HG02970 (cell line): ENCODE results near the gene TMEM131L.
"Not testable (repeated sequence)": the region's sequence is repeated elsewhere in the genome, so short reads cannot be mapped to it uniquely, and the experiment has no call there.

Experiments
- ATAC-seq: cut with Tn5 transposase; IDR thresholded peaks from one replicate; pipeline ENCODE4 v1.9.1; 2021; ENCODE audit warnings: mild to moderate bottlenecking, moderate library complexity, moderate number of reproducible peaks; ENCODE audit not compliant: unreplicated experiment, low FRiP score

Gene TMEM131L

DNA sequence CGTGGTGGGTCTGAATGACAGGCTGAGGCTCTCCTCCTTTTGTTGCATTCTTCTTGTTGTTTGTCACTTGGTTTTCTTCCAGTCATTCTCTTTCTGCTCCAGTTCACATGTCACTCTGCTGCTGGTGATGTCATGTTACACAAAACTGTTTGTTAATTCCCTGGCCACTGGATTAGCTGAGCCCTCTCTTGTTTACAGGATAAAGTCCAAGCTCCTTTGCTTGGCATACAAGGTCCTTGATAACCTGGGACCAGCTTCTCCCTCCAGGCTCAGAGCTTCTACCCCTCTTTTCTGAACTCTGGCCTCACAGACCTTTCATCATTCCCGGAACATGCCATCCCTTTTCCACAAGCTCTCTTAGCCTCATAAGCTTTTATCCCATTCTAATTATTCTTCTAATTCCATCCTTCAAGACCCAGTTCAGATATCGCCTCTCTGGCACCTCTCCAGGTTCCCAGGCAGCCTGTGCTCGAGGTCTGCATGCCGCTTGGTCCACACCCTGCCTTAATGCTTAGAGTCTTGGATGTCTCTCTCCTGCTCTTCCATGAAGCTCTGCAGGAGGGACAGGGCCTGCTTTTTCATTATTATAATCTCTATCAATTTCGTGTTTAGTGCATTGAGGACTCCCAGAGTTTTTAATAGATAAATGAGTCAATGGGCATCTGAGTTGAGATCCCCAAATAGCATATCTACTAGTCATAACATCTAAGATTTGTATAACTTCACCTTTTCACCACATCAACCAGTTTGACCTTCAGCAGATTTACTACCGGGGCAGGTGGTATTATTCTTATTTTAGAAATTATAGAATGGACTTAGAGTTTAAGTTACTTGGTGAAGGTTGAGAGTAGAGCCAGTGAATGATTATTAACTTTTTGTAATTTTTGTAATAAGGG, 98.7 kb downstream of the TMEM131L start:
- ATAC-seq: no peak

DNA sequence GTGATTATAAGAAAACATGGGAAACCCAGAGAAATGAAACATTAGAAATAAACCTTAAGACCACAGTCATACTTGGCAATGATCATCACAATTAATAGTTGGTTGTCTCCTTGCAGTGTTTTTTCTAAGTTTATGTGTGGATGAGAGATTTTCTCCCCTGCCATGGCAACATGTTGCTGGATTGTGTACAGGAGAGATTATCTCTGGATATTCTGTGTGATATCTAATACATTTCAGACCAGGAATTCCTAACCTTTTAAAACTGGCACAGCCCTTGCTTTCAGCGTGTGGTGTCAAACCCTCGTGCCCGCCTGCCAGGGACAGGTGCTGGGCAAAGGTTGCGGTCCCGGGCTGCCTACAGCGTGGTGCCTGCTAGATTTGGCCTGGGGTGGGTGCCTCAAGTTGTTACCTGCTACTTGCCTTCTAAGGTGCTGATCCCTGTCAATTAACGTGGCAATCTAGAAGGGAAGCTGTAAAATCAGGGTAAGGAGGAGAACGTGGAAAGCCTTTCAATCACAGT, 100.5 kb downstream of the TMEM131L start:
- ATAC-seq: no peak

DNA sequence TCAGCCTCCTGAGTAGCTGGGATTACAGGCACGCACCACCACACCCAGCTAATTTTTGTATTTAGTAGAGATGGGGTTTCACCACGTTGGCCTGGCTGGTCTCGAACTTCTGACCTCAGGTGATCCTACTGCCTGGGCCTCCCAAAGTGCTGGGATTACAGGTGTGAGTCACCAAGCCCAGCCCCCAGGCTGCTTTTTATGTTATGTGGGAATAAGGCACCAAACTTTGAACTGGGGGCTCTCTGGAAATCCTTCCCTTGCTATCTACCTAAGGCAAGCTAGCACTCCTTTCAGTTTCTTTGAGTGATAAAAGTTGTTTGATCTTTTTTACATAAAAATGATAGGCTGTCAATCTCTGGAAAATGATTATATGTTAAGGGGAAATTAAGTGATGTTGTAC, 101.5 kb downstream of the TMEM131L start:
- ATAC-seq: not testable (repeated sequence)

DNA sequence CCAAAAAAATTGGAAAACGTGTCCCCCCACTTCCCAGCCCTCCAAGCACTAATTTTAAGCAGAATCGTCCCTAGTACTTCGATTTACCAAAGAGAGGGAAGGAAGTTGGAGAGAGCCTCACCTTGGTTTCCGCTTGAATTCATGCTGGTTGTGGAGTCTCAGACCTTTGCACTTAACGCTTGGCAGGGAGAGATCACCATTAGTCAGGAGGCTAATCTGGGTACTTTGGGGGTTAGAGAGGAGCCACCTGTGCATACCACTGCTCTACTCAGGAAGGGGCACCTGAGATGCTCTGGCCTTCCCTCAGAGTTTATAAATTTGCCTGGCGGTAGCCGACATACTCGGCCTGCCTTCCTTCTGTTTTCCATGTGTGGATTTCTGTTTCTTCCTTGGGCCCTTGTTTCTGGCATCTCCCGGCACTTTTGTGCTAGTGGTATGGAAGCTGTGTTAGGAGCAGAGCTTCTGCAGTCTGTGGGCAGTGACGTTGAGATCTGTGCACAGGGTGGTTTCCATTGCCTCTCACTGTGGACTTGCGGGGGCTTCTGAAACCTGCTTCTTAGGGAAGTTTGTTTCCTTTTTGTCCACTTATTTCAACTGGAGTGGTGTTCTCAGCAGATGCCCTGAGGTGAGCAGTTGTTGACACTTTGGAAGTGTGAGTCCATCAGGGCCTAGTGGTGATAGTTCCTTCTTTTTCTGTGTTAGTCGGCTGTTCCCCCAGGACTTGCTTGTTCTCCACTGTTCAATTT, 104.2 kb downstream of the TMEM131L start:
- ATAC-seq: no peak

DNA sequence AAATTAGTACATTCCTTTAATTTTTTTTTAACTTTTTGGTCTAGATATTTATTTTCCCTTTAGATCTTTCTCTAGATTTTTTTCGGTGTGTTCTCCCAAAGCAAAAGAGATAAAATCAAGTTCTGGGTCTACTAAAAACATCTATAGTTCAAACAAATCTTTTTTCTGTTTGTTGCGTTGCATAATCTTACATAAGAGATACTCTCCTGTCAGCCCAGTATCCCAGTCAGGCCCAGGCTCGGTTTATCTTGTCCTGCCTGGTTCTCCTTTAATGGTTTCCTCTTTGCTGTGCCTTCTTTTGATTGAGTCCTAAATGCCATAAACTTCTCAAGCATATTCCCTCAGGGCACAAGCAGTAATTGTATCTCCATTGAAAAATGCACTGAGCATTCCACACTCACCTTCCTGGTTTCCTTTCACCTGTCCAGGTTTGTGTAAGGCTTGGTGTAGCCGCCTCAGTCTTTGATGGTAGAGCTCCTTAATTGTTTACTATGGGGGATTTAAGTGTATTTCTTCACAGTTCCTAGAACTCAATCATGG, 104.9 kb downstream of the TMEM131L start:
- ATAC-seq: no peak

DNA sequence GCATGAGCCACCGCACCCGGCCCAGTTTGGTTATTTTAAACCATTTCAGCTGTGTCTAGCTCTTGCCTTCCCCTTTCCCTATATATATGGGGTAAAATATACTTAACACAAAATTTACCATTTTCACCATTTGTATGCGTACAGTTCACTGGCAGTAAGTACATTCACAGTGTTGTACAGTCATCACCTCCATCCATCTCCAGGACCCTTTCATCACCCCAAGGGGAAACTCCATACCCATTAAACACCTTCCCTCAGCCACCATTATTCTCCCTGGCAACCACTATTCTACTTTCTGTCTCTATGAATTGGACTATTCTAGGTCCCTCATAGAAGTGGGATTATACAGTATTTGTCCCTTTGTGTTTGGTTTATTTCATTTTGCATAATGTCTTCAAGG, 106.4 kb downstream of the TMEM131L start:
- ATAC-seq: no peak

DNA sequence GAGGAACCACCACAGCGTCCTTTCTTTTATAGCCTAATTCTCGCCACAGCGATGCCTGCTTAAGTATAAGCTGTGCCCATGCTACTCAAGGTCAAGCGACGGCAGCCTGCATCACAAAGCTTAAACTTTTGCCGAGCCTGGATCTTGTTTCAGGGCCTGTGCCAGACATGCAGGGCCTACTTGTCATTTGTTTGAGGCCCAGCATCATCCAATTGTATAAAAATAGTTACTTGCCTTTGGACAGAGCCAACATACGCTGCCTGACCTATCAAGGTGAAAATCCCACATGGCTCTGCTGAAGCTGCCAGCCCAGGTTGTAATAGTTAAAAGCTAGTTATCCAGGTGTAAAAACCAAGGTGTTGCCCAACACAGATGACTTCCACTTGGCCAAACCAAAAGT, 107.1 kb downstream of the TMEM131L start:
- ATAC-seq: no peak

DNA sequence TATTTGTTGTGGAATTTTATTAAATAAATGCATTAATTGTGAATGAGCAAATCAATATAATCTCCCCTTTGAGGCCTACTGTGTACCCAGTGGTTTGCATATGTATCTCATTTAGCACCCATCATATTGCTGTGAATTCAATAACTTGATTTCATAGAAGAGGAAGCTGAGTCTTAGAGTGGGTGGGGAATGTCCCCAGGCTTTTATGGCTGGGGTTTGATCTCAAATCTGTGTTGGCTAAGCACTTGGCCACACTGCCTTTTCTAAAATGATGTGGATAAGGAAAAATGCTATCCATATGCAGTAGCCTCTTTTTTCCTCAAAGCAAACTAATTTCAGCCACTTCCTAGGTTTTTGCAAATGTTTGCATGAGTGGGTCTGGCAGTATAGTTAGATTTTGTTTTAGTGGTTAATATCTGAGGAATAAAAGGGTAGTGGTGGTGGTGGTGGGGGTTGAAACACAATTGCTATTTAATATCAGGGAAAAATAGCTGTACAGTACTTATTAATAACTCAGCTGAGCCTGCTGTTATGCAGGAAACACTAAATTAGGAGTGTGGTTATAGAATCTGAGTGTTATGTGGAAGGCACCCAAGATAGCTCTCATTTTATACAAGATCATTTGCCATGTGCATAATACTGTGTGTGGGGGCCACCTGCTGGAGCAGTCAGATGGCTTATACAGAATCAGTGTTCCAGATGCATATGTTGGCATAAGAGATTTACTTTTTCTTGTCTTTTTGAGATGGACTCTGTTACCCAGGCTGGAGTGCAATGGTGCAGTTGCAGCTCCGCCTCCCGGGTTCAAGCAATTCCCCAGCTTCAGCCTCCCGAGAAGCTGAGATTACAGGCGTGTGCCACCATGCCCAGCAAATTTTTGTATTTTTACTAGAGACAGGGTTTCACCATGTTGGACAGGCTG, 108.0 kb downstream of the TMEM131L start:
- no peak for ATAC-seq

DNA sequence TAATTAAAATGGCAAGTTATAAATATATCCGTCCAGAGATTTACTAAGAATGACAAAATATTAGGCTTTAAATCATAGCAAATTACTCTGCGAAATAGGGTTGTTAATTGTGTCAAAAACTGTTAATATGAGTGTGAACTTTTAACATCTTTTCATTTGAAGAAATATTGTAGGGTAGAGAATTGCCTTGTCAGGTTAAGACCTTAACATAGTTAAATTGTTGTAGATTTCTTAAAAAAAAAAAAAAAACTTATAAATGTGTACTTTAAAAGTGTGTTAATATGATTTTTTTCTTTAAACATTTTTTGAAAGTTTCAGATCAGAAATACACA, 110.2 kb downstream of the TMEM131L start:
- no peak for ATAC-seq

DNA sequence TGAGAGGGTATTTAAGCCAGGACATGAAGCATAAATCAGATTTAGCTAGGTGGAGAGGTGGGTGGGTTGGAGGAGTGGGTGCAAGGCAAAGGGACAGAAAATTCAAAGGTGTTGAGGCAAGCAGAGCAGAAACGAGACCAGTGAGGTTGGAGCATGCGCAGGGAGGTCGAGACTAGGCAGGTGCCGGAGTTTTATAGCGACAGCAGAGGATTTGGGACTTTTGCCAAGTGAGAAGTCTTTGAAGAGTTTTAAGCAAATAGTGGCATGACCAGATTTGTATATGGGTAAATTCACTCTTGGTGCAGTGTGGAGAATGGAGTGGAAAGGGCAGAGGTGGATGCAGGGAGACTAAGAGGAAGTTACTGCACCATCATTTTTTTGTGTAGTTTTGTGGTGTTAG, 110.9 kb downstream of the TMEM131L start:
- ATAC-seq: no peak

DNA sequence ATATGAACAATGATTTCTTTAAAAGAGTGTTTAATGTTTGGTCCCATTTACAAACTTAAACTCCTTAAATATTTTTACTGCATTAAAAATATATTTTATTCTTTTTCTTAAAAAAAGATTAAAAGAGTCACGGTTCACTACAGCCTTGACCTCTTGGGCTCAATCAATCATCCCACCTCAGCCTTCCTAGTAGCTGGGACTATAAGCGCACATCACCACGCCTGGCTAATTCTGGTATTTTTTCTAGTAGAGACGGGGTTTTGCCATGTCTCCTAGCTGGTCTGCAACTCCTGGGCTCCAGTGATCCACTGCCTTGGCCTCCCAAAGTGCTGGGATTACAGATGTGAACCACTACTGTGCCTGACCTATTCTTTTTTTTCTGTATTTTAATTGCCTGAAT, 113.2 kb downstream of the TMEM131L start:
- ATAC-seq: no peak

DNA sequence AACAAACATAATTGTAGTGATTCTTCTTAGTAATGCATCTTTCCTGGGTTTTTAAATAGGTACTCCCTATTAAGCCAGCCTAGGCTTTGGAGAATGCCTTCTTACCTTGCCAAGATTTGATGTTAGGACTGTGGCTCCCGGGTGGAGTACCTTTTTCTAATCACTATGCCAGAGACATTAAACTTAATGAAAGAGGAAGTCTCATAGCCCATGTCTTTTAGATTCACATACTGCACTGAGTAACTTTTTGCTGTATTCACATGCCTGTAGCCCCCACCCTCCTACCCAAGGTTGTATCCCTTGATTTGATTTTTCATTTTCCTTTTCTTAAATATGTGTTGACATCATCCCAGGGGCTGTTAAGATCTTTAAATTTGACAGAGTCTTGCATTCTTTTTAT, 113.7 kb downstream of the TMEM131L start:
- no peak for ATAC-seq

DNA sequence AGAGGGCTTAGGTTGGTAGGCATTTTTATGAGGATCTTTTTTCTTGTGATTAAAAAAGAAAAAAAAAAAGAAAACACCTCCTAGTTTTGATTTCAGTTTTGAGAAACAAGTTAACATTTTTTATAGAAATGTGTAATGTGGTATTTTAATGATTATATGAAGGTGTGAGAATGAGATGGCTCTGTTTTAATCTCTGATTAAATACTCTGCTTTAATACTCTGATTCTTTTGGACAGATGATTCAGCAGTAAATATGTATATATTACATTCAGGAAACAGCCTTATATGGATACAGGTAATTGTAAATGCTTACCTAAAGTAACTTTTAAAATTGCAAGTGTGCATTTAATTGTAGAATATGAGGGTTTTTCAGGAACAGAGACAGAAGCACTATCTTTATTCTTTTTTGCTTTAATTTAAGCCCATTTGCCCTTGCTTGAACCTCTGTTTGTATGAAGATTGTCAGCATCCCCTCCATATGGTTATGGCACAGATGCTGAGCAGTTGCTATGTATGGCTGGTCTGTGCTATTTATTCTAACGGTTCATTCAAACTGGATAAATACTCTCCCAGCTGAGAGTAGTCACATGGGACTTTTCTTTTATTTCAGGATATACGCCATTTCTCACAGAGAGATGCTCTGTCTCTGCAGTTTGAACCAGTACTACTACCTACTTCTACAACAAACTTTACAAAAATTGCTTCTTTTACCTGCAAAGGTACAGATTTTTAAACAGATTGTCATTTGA, 117.0 kb downstream of the TMEM131L start:
- no peak for ATAC-seq

DNA sequence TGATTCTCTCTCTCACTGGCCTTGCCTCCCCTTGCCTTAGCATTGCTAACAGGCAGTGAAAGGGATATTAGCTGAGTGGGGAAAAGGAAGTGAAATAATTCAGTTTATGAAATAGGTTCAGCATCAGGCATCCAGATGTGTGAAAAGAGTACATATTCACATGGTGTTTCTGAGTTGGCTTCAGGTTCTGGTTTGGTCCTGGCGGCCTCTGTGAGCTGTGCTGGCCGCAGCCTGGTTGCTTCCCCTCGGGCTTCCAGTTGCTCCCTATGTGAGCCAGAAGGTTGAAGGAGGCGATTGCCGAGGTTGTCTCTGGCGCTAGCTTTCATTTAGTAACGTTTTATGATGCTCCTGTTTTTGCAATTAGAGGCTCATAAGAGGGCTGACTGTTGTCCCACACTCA, 118.9 kb downstream of the TMEM131L start:
- ATAC-seq: no peak

DNA sequence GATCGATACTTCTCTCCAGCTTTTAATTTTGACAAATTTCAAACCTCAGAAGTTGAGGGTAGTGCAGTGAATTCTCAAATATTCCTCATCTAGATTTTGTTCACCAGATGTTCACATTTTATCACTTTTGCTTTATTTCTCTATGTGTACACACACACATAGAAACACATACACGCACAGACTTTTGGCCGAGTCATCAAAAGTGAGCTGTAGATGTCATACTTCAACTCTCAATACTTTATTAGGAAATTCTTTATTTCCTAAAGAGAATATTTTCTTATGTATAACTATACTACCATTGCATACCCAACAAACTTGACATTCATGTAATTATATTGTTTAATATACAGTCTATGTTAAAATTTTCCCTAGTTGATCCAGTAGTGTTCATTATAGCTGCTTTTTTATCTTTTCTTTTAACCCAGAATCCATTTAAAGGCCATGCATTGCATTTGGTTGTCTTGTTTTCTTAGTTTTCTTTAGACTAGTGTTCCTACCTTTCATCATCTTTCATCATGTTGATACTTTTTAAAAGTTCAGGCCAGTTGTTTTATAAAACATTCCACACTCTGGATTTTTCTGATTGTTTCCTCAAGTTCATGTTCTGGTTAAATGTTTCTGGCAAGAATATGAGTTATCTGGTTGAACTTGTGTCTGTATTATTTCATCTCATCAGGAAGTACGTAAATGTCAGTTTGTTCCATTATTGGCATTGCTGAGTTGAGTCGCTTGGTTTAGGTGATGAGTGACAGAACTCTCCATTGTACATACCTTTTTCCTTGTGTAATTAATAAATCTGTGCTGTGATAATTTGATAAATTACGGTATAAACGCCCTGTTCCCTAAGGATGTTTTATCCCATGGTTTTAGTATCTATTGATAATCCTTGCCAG, 123.8 kb downstream of the TMEM131L start:
- no peak for ATAC-seq

DNA sequence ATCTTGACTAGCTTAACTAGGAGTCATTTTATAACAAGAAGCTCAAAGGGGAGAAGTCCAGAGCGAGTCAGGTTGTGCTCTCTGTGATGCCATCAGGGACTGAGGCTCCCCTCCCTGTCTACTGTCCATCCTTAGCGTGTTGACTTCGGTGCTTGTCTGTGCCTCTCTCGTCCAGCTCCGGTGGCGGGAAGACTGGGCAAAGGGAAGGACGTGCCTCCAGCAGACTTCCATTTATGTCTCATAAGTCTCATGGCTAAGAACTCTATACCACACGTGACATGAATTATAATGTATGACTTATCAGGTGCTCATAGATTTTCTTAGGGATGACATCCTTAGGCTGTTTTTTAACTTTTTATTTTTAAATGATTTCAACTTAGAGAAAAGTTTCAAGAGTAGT, 125.3 kb downstream of the TMEM131L start:
- no peak for ATAC-seq

DNA sequence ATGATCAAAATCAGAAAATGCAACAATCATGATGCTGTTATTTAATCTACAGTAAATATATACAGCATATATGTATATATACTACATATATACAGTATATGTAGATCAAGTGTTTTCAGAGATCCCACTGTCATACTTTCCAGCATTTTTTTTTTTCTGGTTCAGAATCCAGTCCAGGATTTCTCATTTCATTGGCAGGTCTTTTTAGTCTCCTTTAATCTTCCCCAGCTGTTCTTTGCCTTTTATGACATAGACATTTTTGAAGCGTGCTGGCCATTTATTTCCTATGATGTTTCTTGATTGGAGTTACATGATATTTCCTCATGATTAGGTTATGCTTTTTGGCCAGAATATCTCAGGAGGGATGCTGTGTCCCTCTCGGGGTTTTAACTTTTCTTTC, 125.9 kb downstream of the TMEM131L start:
- ATAC-seq: no peak

DNA sequence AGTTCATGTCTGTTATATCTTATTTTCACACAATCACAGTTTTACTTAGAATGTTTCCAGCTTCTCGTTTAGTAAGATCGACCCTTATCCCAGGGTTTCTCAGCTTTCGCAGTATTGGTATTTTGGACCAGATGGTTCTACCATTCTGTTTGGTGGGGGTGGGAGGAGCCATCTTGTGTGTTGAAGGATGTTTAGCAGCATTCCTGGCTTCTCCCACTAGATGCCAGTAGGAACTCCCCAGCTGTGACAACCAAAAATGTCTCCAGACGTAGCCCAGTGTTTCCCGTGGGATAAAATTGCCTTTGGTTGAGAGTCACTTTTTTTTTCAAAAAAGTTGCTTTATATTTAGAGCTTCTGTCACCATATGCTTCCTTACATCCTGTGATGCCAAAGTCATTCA, 127.0 kb downstream of the TMEM131L start:
- no peak for ATAC-seq

DNA sequence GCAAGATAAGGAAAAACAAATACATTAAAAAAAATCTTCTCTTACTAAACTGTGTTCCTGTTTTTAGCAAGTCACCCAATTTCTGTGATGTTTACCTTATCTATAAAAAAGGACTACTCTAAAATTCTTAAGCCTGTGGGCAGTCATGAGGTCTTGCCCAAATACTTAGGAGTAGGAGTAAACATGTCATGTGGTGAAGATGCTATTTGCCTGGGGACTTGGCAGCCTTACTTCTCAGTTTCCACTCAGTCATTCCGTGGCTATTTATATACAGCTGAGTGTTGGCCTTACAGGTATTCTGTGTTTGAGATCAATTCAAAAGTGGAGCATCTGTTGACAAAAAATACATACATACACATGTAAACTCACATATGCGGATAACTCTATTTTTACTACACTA, 128.1 kb downstream of the TMEM131L start:
- ATAC-seq: no peak
